Astrocyte (in vitro differentiated cells and primary cell): Measurements from ENCODE around the gene MIA2.

Source experiments
- EZH2 ChIP-seq: IDR thresholded peaks from 2 replicates; pipeline ENCODE4 v1.6.1; 2012; ENCODE audit warnings: mild to moderate bottlenecking, low read length, inconsistent platforms; ENCODE audit not compliant: insufficient read depth
- TF ChIP-seq, protein P1 (sequence below): IDR thresholded peaks from 2 replicates; pipeline ENCODE4 v1.5.1; 2011; ENCODE audit warnings: low read depth, mild to moderate bottlenecking, inconsistent platforms, low read length, moderate library complexity; ENCODE audit not compliant: insufficient read depth

DNA sequence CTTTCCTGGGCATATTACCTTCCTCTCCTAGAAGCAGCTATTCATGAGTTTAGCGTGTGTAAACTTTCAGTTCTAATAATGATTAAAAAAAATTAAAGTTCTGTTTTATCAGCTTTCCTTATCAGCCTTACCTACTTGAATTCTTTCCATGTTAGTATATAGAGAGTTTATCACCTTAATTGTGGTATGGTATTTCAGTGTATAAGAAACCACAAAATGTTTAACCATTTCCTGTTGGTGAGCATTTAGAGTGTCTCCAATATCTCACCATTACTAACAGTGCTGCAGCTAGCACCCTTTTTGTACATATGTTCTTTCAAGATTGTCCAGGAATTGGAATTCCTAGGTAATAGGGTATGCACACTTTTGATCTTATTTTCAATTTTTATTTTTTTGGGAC, 109.1 kb downstream of the MIA2 start:
- TF ChIP-seq, protein P1, sequence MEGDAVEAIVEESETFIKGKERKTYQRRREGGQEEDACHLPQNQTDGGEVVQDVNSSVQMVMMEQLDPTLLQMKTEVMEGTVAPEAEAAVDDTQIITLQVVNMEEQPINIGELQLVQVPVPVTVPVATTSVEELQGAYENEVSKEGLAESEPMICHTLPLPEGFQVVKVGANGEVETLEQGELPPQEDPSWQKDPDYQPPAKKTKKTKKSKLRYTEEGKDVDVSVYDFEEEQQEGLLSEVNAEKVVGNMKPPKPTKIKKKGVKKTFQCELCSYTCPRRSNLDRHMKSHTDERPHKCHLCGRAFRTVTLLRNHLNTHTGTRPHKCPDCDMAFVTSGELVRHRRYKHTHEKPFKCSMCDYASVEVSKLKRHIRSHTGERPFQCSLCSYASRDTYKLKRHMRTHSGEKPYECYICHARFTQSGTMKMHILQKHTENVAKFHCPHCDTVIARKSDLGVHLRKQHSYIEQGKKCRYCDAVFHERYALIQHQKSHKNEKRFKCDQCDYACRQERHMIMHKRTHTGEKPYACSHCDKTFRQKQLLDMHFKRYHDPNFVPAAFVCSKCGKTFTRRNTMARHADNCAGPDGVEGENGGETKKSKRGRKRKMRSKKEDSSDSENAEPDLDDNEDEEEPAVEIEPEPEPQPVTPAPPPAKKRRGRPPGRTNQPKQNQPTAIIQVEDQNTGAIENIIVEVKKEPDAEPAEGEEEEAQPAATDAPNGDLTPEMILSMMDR = no peak
- no peak for TF ChIP-seq EZH2
